Kidney (tissue), 14 donors: ENCODE data around the gene TAPT1. TPM values are rescaled to one million over a fixed set of nuclear protein-coding genes. Genes with fewer than 3 reads are reported as not detected.

Experiments used
- DNase-seq, 5 donors: peaks; one replicate each; pipeline ENCODE4 v3.0.0-alpha.2; 2013 to 2020
- FAIRE-seq: peaks from 2 replicates; lab custom pipeline; 2012; peaks lifted over from hg19 to GRCh38; lab: Jason Lieb, UNC
- H3K27ac ChIP-seq, 2 donors: one replicate each; pipeline ENCODE4 v1.7.0; 2013; ENCODE audit warnings: low read depth in 2 of 2, low read length in 2 of 2, inconsistent platforms in 1 of 2
- H3K27me3 ChIP-seq: one replicate; pipeline ENCODE4 v1.7.1; 2013; ENCODE audit warnings: low read length, inconsistent platforms; ENCODE audit not compliant: control insufficient read depth, insufficient read depth
- H3K36me3 ChIP-seq, 3 donors: one replicate each; pipeline versions ENCODE4 v1.7.0 to v1.7.1; 2013; ENCODE audit warnings: low read length in 3 of 3, control low read depth in 1 of 3, inconsistent platforms in 1 of 3; ENCODE audit not compliant: insufficient read depth in 3 of 3, control insufficient read depth in 2 of 3
- H3K4me1 ChIP-seq, 3 donors: one replicate each; pipeline versions ENCODE4 v1.7.0 to v1.7.1; 2013; ENCODE audit warnings: low read length in 3 of 3, inconsistent platforms in 1 of 3, low read depth in 1 of 3; ENCODE audit not compliant: control insufficient read depth in 2 of 3, insufficient read depth in 2 of 3
- H3K4me3 ChIP-seq, 3 donors: one replicate each; pipeline versions ENCODE4 v1.7.0 to v1.8.1; 2013; ENCODE audit warnings: low read length in 3 of 3, control low read depth in 1 of 3, inconsistent platforms in 1 of 3
- H3K9ac ChIP-seq, 3 donors: one replicate each; pipeline versions ENCODE4 v1.7.0 to v1.7.1; 2013; ENCODE audit warnings: low read length in 3 of 3, control low read depth in 1 of 3, inconsistent platforms in 1 of 3
- H3K9me3 ChIP-seq, 3 donors: one replicate each; pipeline versions ENCODE4 v1.7.0 to v1.7.1; 2013; ENCODE audit warnings: low read length in 3 of 3, control low read depth in 1 of 3, inconsistent platforms in 1 of 3; ENCODE audit not compliant: control insufficient read depth in 2 of 3, insufficient read depth in 1 of 3
- CTCF ChIP-seq: IDR thresholded peaks from 3 replicates; pipeline ENCODE4 v1.5.1; 2012; ENCODE audit warnings: mild to moderate bottlenecking, moderate library complexity, borderline replicate concordance; ENCODE audit not compliant: insufficient read depth; ENCODE audit errors: extremely low read depth
- intact Hi-C: fragments of 100-400 bp; cut with DNase I; formaldehyde crosslinking; loops from one replicate; pipeline ENCODE4 v1.11.1; 2022
- polyA plus RNA-seq: library from polyadenylated mRNA; stranded (reverse); fragments of 350-450 nt; fragmentation: Illumina TruSeq; extraction: RNeasy Lipid Tissue Mini Kit (QIAGEN cat#74804); gene quantifications from one replicate; pipeline ENCODE4 v1.2.3, GENCODE V29; 2014; ENCODE audit warnings: low read depth, low replicate concordance; ENCODE audit not compliant: insufficient read depth
- total RNA-seq: library from RNA; stranded (reverse); fragmentation: NEBNext Ultra II Directional; extraction: Animal tissue kit (Norgen Biotek cat#: 25700); gene quantifications from one replicate; pipeline ENCODE4 v1.2.1, GENCODE V29; 2021
- donor health status: control.
- donor health status: control.
- donor health status: control.
- donor health status: control.
- donor health status: control.
- donor health status: DM: yes; HTN: yes; CAD: no.
- donor health status: Normal renal cell carcinoma (clear cell type).

TAPT1 gene
- total and polyA plus RNA-seq, 2 donors from 2014 or later, result 20.8 to 36.8 TPM

- intact Hi-C loops, result no loop called here
- FAIRE-seq (no peak), DNase-seq (no peak)
Observed at GRCh38 chr4:16114546-16114945, 111.7 kb downstream of the TAPT1 start.

GRCh38 chr4:16113741-16114140 is 112.5 kb downstream of the TAPT1 start:
- Histone ChIP-seq H3K27me3 (no peaks in the 10 kb centered on the region), H3K4me3 (no peak overlapping the region), H3K9ac (no peak overlapping the region), H3K36me3 (no peaks in the 10 kb centered on the region), H3K9me3 (no peaks in the 10 kb centered on the region), H3K4me1 (peaks cover 0 to 2% (median 0%) of the 10 kb centered on the region in 3 donors), H3K27ac (no peak overlapping the region)
- intact Hi-C loops, result no loop called here
- no peak for TF ChIP-seq CTCF
- FAIRE-seq, result no peak
- DNase-seq, result no peak

More at GRCh38 chr4:16114546-16114945, 111.7 kb downstream of the TAPT1 start:
- Histone ChIP-seq H3K9ac (no peak overlapping the region), H3K27me3 (no peaks in the 10 kb centered on the region), H3K9me3 (no peaks in the 10 kb centered on the region), H3K4me3 (no peak overlapping the region), H3K27ac (no peak overlapping the region), H3K4me1 (peaks cover 0 to 2% (median 0%) of the 10 kb centered on the region in 3 donors), H3K36me3 (no peaks in the 10 kb centered on the region)
- TF ChIP-seq CTCF, result no peak

GRCh38 chr4:16111533-16111932 is 114.7 kb downstream of the TAPT1 start:
- Histone ChIP-seq H3K27me3 (no peaks in the 10 kb centered on the region), H3K36me3 (no peaks in the 10 kb centered on the region), H3K9me3 (no peaks in the 10 kb centered on the region), H3K4me1 (peaks cover 0 to 2% (median 0%) of the 10 kb centered on the region in 3 donors), H3K4me3 (no peak overlapping the region), H3K27ac (no peak overlapping the region), H3K9ac (no peak overlapping the region)
- FAIRE-seq (no peak), DNase-seq (no peak)
- no peak for TF ChIP-seq CTCF
- intact Hi-C loops, result no loop called here

GRCh38 chr4:16110661-16111290 is 115.5 kb downstream of the TAPT1 start:
- intact Hi-C loops, result no loop called here
- Histone ChIP-seq H3K27ac (no peak overlapping the region), H3K9ac (no peak overlapping the region), H3K27me3 (no peaks in the 10 kb centered on the region), H3K4me3 (no peak overlapping the region), H3K9me3 (no peaks in the 10 kb centered on the region), H3K4me1 (peaks cover 0 to 2% (median 0%) of the 10 kb centered on the region in 3 donors), H3K36me3 (no peaks in the 10 kb centered on the region)
- no peak for DNase-seq
- no peak for FAIRE-seq
- no peak for TF ChIP-seq CTCF
